DOHH2 (cell line): ENCODE measurements around the gene OPRL1.

ENCODE experiments used
- H3F3A ChIP-seq: fragments of 200-600 bp; sonication (generic), shearing (Covaris generic); 2 replicates; pipeline ENCODE4 v1.6.0; 2016; ENCODE audit warnings: antibody characterized with exemption, mild to moderate bottlenecking; ENCODE audit not compliant: control insufficient read depth, insufficient read depth
- H3K27ac ChIP-seq: fragments of 200-600 bp; sonication (generic); 2 replicates; pipeline ENCODE4 v1.5.1; 2014; ENCODE audit warnings: low read depth, mild to moderate bottlenecking, low read length, moderate library complexity
- H3K27me3 ChIP-seq: fragments of 200-600 bp; sonication (generic); 2 replicates; pipeline ENCODE4 v1.6.1; 2014; ENCODE audit warnings: mild to moderate bottlenecking, low read length, mixed read lengths; ENCODE audit not compliant: control insufficient read depth
- H3K36me3 ChIP-seq: fragments of 200-600 bp; sonication (generic); 2 replicates; pipeline ENCODE4 v1.6.1; 2014; ENCODE audit warnings: mild to moderate bottlenecking, low read length, moderate library complexity, mixed read lengths; ENCODE audit not compliant: control insufficient read depth
- H3K4me1 ChIP-seq: fragments of 200-600 bp; sonication (generic); 2 replicates; pipeline ENCODE4 v1.6.1; 2014; ENCODE audit warnings: mild to moderate bottlenecking, low read length, mixed read lengths; ENCODE audit not compliant: control insufficient read depth
- H3K4me2 ChIP-seq: fragments of 200-600 bp; sonication (generic); 2 replicates; pipeline ENCODE4 v1.6.0; 2014; ENCODE audit warnings: mild to moderate bottlenecking, low read length, moderate library complexity
- H3K4me3 ChIP-seq: fragments of 200-600 bp; sonication (generic); 2 replicates; pipeline ENCODE4 v1.5.1; 2014; ENCODE audit warnings: mild to moderate bottlenecking, low read length, mixed read lengths
- H3K79me2 ChIP-seq: fragments of 200-600 bp; sonication (generic); 2 replicates; pipeline ENCODE4 v1.6.1; 2014; ENCODE audit warnings: mild to moderate bottlenecking, low read length, mixed read lengths; ENCODE audit not compliant: control insufficient read depth
- H3K9me2 ChIP-seq: fragments of 200-600 bp; sonication (generic); replicated peaks from 2 replicates; pipeline ENCODE4 v1.6.1; 2014; ENCODE audit warnings: mild to moderate bottlenecking, low read length, mixed read lengths; ENCODE audit not compliant: control insufficient read depth
- H3K9me3 ChIP-seq: fragments of 200-600 bp; sonication (generic); 2 replicates; pipeline ENCODE4 v1.6.1; 2014; ENCODE audit warnings: antibody characterized with exemption, low read length, mixed read lengths; ENCODE audit not compliant: control insufficient read depth, insufficient read depth
- H4K20me1 ChIP-seq: fragments of 200-600 bp; sonication (generic); 2 replicates; pipeline ENCODE4 v1.6.0; 2014; ENCODE audit warnings: low read depth, mild to moderate bottlenecking, antibody characterized with exemption, low read length, moderate library complexity; ENCODE audit not compliant: control insufficient read depth, insufficient read depth
- EZH2phosphoT487 ChIP-seq: fragments of 200-600 bp; sonication (generic); IDR thresholded peaks from 2 replicates; pipeline ENCODE4 v1.6.1; 2017; ENCODE audit warnings: borderline replicate concordance, mild to moderate bottlenecking, antibody characterized with exemption, low read length, moderate library complexity, mixed read lengths
- TF ChIP-seq, protein P1 (sequence below): fragments of 200-600 bp; sonication (generic); IDR thresholded peaks from one replicate; pipeline ENCODE4 v1.5.1; 2014; ENCODE audit warnings: antibody characterized with exemption, mild to moderate bottlenecking, low read depth, low read length; ENCODE audit not compliant: poor library complexity, severe bottlenecking

Gene OPRL1

DNA sequence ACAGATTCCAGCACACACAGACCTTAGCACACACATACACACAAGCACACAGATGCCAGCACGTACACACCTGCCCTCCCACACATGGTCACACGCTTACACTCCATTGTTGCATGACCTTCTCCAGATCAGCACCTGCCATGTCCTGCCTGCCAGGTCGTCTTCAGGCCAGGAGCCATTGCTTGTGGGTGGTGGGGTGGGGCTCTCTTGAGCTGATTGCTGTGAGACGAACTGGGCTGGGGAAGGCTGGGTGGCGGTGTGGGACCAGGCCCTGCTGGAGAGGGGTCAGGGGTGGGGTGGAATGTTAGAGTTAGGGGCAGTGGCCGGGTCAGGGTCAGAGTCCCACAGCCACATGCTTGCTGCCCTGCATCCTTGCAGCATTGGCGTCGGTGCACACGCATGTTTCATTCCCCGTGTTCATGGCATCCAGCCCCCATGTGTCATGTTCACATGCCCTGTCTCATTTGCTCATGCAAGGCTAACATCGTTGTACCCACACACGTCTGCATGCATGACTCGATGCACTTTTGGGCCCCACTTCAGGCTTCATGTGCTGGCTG, 34.0 kb downstream of the OPRL1 start:
- no peaks in the 10 kb centered on the region for H3K9me2 ChIP-seq
- no peaks in the 10 kb centered on the region for H3K9me3 ChIP-seq
- no peak overlapping the region for H3K27ac ChIP-seq
- H3K4me1 ChIP-seq: no peaks in the 10 kb centered on the region
- no peaks in the 10 kb centered on the region for H3K36me3 ChIP-seq
- TF ChIP-seq, protein P1, sequence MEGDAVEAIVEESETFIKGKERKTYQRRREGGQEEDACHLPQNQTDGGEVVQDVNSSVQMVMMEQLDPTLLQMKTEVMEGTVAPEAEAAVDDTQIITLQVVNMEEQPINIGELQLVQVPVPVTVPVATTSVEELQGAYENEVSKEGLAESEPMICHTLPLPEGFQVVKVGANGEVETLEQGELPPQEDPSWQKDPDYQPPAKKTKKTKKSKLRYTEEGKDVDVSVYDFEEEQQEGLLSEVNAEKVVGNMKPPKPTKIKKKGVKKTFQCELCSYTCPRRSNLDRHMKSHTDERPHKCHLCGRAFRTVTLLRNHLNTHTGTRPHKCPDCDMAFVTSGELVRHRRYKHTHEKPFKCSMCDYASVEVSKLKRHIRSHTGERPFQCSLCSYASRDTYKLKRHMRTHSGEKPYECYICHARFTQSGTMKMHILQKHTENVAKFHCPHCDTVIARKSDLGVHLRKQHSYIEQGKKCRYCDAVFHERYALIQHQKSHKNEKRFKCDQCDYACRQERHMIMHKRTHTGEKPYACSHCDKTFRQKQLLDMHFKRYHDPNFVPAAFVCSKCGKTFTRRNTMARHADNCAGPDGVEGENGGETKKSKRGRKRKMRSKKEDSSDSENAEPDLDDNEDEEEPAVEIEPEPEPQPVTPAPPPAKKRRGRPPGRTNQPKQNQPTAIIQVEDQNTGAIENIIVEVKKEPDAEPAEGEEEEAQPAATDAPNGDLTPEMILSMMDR: no peak
- H3K27me3 ChIP-seq: peaks cover 12% of the 10 kb centered on the region; the same call in 1 of the 2 replicates
- no peaks in the 10 kb centered on the region for H4K20me1 ChIP-seq
- no peak overlapping the region for H3K4me3 ChIP-seq
- H3K4me2 ChIP-seq: no peak overlapping the region
- no peaks in the 10 kb centered on the region for H3K79me2 ChIP-seq
- no peaks in the 10 kb centered on the region for H3F3A ChIP-seq

DNA sequence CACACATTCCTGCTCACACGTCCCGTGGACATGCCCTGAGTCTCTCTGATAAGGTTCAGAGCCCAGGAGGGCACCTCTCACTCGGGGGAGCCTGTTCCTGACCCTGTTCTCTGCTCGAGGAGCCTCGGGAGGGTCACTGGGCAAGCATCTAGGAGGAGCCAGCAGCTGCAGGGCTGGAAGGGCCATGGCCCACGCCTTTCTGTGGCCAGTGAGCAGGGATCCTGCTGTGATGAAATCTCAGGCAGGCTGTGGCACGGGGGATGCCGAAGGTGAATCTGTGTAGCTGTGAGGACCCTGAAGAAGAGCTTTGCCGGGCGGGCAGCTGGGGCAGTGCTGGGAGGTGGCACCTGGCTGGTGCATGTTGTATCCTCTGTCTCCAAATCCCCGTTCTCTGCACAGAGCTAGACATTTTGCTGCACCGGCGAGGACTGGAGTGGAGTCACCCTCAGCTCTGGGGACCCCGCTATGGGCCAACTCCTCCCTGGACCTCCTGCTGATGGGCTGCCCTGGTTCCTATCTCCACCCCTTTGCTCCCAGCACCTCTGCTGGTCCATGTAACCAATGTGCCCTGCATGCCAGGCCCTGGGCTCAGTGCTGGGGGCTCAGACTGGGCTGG, 34.6 kb downstream of the OPRL1 start:
- Histone ChIP-seq H3K4me2 (no peak overlapping the region), H3K36me3 (no peaks in the 10 kb centered on the region), H3K27ac (no peak overlapping the region), H3K9me2 (no peaks in the 10 kb centered on the region), H3K4me1 (no peaks in the 10 kb centered on the region), H3K27me3 (peaks cover 12% of the 10 kb centered on the region; the same call in 1 of the 2 replicates), H3K9me3 (no peaks in the 10 kb centered on the region), H4K20me1 (no peaks in the 10 kb centered on the region), H3K79me2 (no peaks in the 10 kb centered on the region), H3K4me3 (no peak overlapping the region), H3F3A (no peaks in the 10 kb centered on the region)
- TF ChIP-seq, protein P1: no peak
- no peak for TF ChIP-seq EZH2phosphoT487

DNA sequence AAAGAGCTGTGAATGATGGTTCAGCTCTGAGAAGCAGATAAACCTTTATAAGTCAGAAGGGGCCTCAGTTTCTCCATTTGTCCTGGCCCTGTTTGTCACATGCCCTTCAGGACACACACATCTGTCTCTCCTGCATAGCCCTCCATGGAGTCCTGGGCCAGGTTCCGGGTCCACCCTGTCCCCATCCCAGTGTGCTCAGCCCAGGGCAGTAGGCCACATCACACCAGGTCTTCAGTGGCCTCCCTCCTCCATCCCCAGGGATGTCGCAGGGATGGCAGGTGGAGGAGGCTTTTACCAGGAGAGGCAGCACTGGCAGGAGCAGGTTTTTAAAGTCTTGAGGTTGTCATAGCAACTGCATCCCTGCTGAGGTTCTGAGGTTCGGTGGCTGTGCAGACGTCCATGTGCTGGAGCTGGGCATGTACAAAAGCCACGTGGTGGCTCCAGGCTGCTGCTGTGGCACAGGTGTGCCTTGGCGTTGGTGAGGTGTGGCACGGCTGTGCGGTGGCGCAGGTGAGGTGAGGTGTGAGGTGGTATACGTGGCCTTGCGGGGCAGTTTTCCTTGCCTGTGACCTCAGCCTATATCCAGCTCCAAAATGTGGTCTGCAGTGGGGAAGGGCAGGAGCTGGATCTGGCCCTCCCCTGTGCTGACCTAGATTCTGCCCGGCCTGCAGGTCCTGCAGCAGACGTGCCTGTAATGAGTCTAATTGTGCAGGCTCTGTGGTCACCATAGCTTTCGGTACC, 35.5 kb downstream of the OPRL1 start:
- H3K9me3 ChIP-seq: no peaks in the 10 kb centered on the region
- no peaks in the 10 kb centered on the region for H3F3A ChIP-seq
- H3K4me2 ChIP-seq: no peak overlapping the region
- H3K27me3 ChIP-seq: peaks cover 12% of the 10 kb centered on the region; the same call in 1 of the 2 replicates
- no peaks in the 10 kb centered on the region for H3K79me2 ChIP-seq
- H3K4me3 ChIP-seq: no peak overlapping the region
- no peaks in the 10 kb centered on the region for H3K9me2 ChIP-seq
- no peak for TF ChIP-seq EZH2phosphoT487
- TF ChIP-seq, protein P1: no peak
- H3K36me3 ChIP-seq: no peaks in the 10 kb centered on the region
- no peaks in the 10 kb centered on the region for H4K20me1 ChIP-seq
- H3K4me1 ChIP-seq: peaks cover 7% of the 10 kb centered on the region
- H3K27ac ChIP-seq: no peak overlapping the region
